T-cell (primary cell): ENCODE results near the gene NAB2. TPM values are rescaled to one million over a fixed set of nuclear protein-coding genes. Genes with fewer than 3 reads are reported as not detected.

Experiments used
- ATAC-seq, 4 experiments: fragments of 200-7000 bp in 3 of 4; fragments of 150-1000 bp in 1 of 4; cut with Tn5 transposase; replicated peaks in 1 of 4; 1 replicate in 3 of 4; 2 replicates in 1 of 4; pipeline ENCODE4 v1.10.0; 2021; ENCODE audit warnings: moderate library complexity in 3 of 4, mild to moderate bottlenecking in 2 of 4, moderate number of reproducible peaks in 1 of 4
- CTCF ChIA-PET, 2 donors: fragments of 300-600 bp; sonication (Branson Sonifier 250); formaldehyde crosslinking; loops; one replicate each; lab custom pipeline; 2022; ENCODE audit warnings: antibody characterized with exemption in 2 of 2; lab: Charles Lee
- POLR2A ChIA-PET, 2 donors: fragments of 300-600 bp; sonication (Branson Sonifier 250); formaldehyde crosslinking; loops; one replicate each; lab custom pipeline; 2022; ENCODE audit warnings: antibody characterized with exemption in 2 of 2; lab: Charles Lee
- DNase-seq, 35 experiments: peaks; one replicate each; pipeline versions ENCODE4 v3.0.0 to v3.0.0-alpha.2; 2013 to 2023
- H3K27ac ChIP-seq: one replicate; pipeline ENCODE4 v1.5.1; 2013; ENCODE audit warnings: low read length
- H3K27me3 ChIP-seq, 2 experiments: replicated peaks in 1 of 2; 1 replicate in 1 of 2; 2 replicates in 1 of 2; pipeline versions ENCODE4 v1.6.1 to v1.7.0; 2013; ENCODE audit warnings: low read length in 1 of 2, mixed read lengths in 1 of 2; ENCODE audit not compliant: control insufficient read depth in 2 of 2, insufficient read depth in 2 of 2; ENCODE audit errors: extremely low read depth in 1 of 2
- H3K36me3 ChIP-seq, 2 donors: 1 replicate in 1 of 2; 2 replicates in 1 of 2; pipeline versions ENCODE4 v1.6.1 to v1.7.0; 2013; ENCODE audit warnings: low read length in 1 of 2; ENCODE audit not compliant: control insufficient read depth in 2 of 2, insufficient read depth in 1 of 2; ENCODE audit errors: extremely low read depth in 1 of 2
- H3K4me1 ChIP-seq, 2 experiments: 1 replicate in 1 of 2; 2 replicates in 1 of 2; pipeline versions ENCODE4 v1.6.1 to v1.7.0; 2013; ENCODE audit warnings: low read length in 2 of 2, mixed read lengths in 1 of 2; ENCODE audit not compliant: insufficient read depth in 2 of 2, control insufficient read depth in 1 of 2; ENCODE audit errors: extremely low read depth in 1 of 2
- H3K4me3 ChIP-seq, 2 donors: 1 replicate in 1 of 2; 2 replicates in 1 of 2; pipeline versions ENCODE4 v1.5.1 to v1.7.0; 2013; ENCODE audit warnings: mild to moderate bottlenecking in 2 of 2, low read length in 1 of 2, moderate library complexity in 1 of 2; ENCODE audit not compliant: control insufficient read depth in 1 of 2; ENCODE audit errors: extremely low read depth in 1 of 2
- H3K9me3 ChIP-seq: 2 replicates; pipeline ENCODE4 v1.7.0; 2013
- H3K27ac Mint-ChIP-seq, 2 donors: one replicate each; pipeline ENCODE4 v1.8.0; 2020 to 2021; ENCODE audit warnings: mild to moderate bottlenecking in 2 of 2, mixed read lengths in 2 of 2
- H3K27me3 Mint-ChIP-seq, 2 donors: one replicate each; pipeline ENCODE4 v1.8.0; 2021 to 2022; ENCODE audit warnings: mixed read lengths in 2 of 2
- H3K36me3 Mint-ChIP-seq: one replicate; pipeline ENCODE4 v1.8.0; 2021; ENCODE audit warnings: mixed read lengths
- H3K4me1 Mint-ChIP-seq, 3 donors: one replicate each; pipeline ENCODE4 v1.8.0; 2020 to 2022; ENCODE audit warnings: mixed read lengths in 3 of 3, mild to moderate bottlenecking in 1 of 3
- H3K4me3 Mint-ChIP-seq, 3 donors: one replicate each; pipeline ENCODE4 v1.8.0; 2020 to 2022; ENCODE audit warnings: mild to moderate bottlenecking in 3 of 3, mixed read lengths in 3 of 3, moderate library complexity in 3 of 3
- H3K9me3 Mint-ChIP-seq, 3 donors: one replicate each; pipeline ENCODE4 v1.8.0; 2020 to 2022; ENCODE audit warnings: mixed read lengths in 3 of 3
- WGBS: methylation state at CpG from one replicate; pipeline ENCODE4 v1.1.5; 2013; ENCODE audit warnings: missing lambda C conversion rate; ENCODE audit not compliant: insufficient coverage; 5-methylcytosine and 5-hydroxymethylcytosine counted together
- total RNA-seq, 35 experiments: library from RNA in 6 of 35; stranded (reverse) in 6 of 35; fragments of 120-200 nt in 1 of 35; gene quantifications; one replicate each; pipeline versions ENCODE4 v1.2.1 to v1.2.4 and lab custom pipeline; 2013 to 2026

The NAB2 gene
- total RNA-seq, 5 donors from 2014 or later (not counting 1 experiment from before 2014, with no cell fraction given), result 4.2 to 21.6 (median 16.9) TPM

GRCh38 chr12:57058454-57058853 lies 30.5 kb upstream of the NAB2 start:
- no peak overlapping the region for H3K27ac ChIP-seq
- no peaks in the 10 kb centered on the region for H3K27me3 ChIP-seq
- H3K9me3 ChIP-seq, result no peaks in the 10 kb centered on the region
- H3K36me3 ChIP-seq, result peaks cover 3 to 26% of the 10 kb centered on the region in 2 donors
- H3K4me1 Mint-ChIP-seq, result peaks cover 6 to 11% (median 9%) of the 10 kb centered on the region in 3 donors
- ChIA-PET CTCF (interaction anchor here in 1 of 2 donors (1.2 to 1.4 kb wide), 2 partner anchors 47 to 184 kb away, joined by 3 to 4 read pairs; no protein-coding TSS in a partner anchor), POLR2A (no interaction called here)
- peaks cover 4 to 6% of the 10 kb centered on the region in 2 experiments for H3K4me1 ChIP-seq
- H3K4me3 ChIP-seq, result no peak overlapping the region
- 100% methylated on average over 1 of the region's 1 CpG for WGBS
- H3K27ac Mint-ChIP-seq, result peak overlapping the region; percentile 7 to 30
- H3K4me3 Mint-ChIP-seq, result no peak overlapping the region
- ATAC-seq, result no peak
- H3K9me3 Mint-ChIP-seq, result no peaks in the 10 kb centered on the region
- no peak for DNase-seq
- no peaks in the 10 kb centered on the region for H3K27me3 Mint-ChIP-seq
- H3K36me3 Mint-ChIP-seq, result peaks cover 20% of the 10 kb centered on the region

- ATAC-seq, result peak; percentile 84 to 99 (median 88)
- Mint-ChIP-seq H3K27me3 (no peaks in the 10 kb centered on the region), H3K4me1 (peaks cover 18 to 31% (median 29%) of the 10 kb centered on the region in 3 donors), H3K4me3 (peak overlapping the region; percentile 72 to 76 (median 75)), H3K27ac (peak overlapping the region; percentile 96 to 97), H3K9me3 (no peaks in the 10 kb centered on the region), H3K36me3 (peaks cover 19% of the 10 kb centered on the region)
- peak overlapping the region in 1 of 2 donors; percentile 26 for H3K4me3 ChIP-seq
- peak overlapping the region; percentile 91 for H3K27ac ChIP-seq
- WGBS, result no CpG with 5 or more reads among the region's 5 CpGs
- H3K4me1 ChIP-seq, result peaks cover 4 to 13% of the 10 kb centered on the region in 2 experiments
- peaks cover 0 to 7% of the 10 kb centered on the region in 2 donors for H3K36me3 ChIP-seq
- DNase-seq, result peak in 32 of 35 experiments; percentile 17 to 91 (median 61)
- no peaks in the 10 kb centered on the region for H3K9me3 ChIP-seq
- no peaks in the 10 kb centered on the region for H3K27me3 ChIP-seq
- POLR2A ChIA-PET, result interaction anchor here in 1 of 2 donors (1.0 kb wide), 1 partner anchor 48 kb away, joined by 3 read pairs; no protein-coding TSS in a partner anchor
- CTCF ChIA-PET, result interaction anchor here (0.7 to 4.3 kb wide), 4 partner anchors 48 to 100 kb away, joined by 3 to 42 read pairs (median 12); partner anchors contain the start of genes STAT6 (in 2 of the 2) and ZBTB39 (in 1 of the 2)
These were observed 24.8 kb upstream of the NAB2 start for GRCh38 chr12:57063991-57064685.

GRCh38 chr12:57066245-57066644 lies 22.7 kb upstream of the NAB2 start:
- H3K4me3 Mint-ChIP-seq, result no peak overlapping the region
- H3K36me3 ChIP-seq, result peaks cover 0 to 11% of the 10 kb centered on the region in 2 donors
- H3K27me3 ChIP-seq, result no peaks in the 10 kb centered on the region
- CTCF ChIA-PET, result interaction anchor here (0.5 to 1.7 kb wide), 5 partner anchors 7 to 61 kb away, joined by 3 to 12 read pairs (median 6); partner anchors contain the start of gene STAT6 (in 1 of the 2)
- H3K27ac ChIP-seq, result no peak overlapping the region
- peaks cover 22% of the 10 kb centered on the region for H3K36me3 Mint-ChIP-seq
- no peaks in the 10 kb centered on the region for H3K9me3 Mint-ChIP-seq
- H3K4me3 ChIP-seq, result no peak overlapping the region
- DNase-seq, result no peak
- H3K4me1 Mint-ChIP-seq, result peaks cover 30 to 39% (median 36%) of the 10 kb centered on the region in 3 donors
- H3K27ac Mint-ChIP-seq, result peak overlapping the region; percentile 44 to 80
- H3K9me3 ChIP-seq, result no peaks in the 10 kb centered on the region
- POLR2A ChIA-PET, result no interaction called here
- no peak for ATAC-seq
- no CpG with 5 or more reads among the region's 2 CpGs for WGBS
- no peaks in the 10 kb centered on the region for H3K27me3 Mint-ChIP-seq
- peaks cover 9 to 22% of the 10 kb centered on the region in 2 experiments for H3K4me1 ChIP-seq

GRCh38 chr12:57069523-57069922 lies 19.4 kb upstream of the NAB2 start:
- H3K4me3 Mint-ChIP-seq, result peak overlapping the region in 1 of 3 donors; percentile 6
- H3K9me3 Mint-ChIP-seq, result no peaks in the 10 kb centered on the region
- Histone ChIP-seq H3K9me3 (no peaks in the 10 kb centered on the region), H3K27me3 (no peaks in the 10 kb centered on the region), H3K4me1 (peaks cover 5 to 12% of the 10 kb centered on the region in 2 experiments), H3K4me3 (no peak overlapping the region), H3K27ac (peak overlapping the region; percentile 54), H3K36me3 (peaks cover 0 to 20% of the 10 kb centered on the region in 2 donors)
- peak overlapping the region; percentile 85 to 92 for H3K27ac Mint-ChIP-seq
- H3K4me1 Mint-ChIP-seq, result peaks cover 17 to 31% (median 26%) of the 10 kb centered on the region in 3 donors
- ATAC-seq (peak; percentile 98 to 100 (median 99)), DNase-seq (peak in 30 of 35 experiments; percentile 30 to 88 (median 55))
- ChIA-PET CTCF (interaction anchor here (0.6 to 6.9 kb wide), 27 partner anchors 9 to 591 kb away, joined by 3 to 201 read pairs (median 5); partner anchors contain the start of genes STAT6 (in 2 of the 2), LRP1 (in 1 of the 2) and NEMP1 (in 1 of the 2)), POLR2A (interaction anchor here (0.6 to 2.0 kb wide), 5 partner anchors 8 to 43 kb away, joined by 3 to 9 read pairs (median 3); partner anchors contain the start of gene STAT6 (in 1 of the 2))
- 25% methylated on average over 2 of the region's 3 CpGs for WGBS
- no peaks in the 10 kb centered on the region for H3K27me3 Mint-ChIP-seq
- H3K36me3 Mint-ChIP-seq, result peaks cover 31% of the 10 kb centered on the region

- no peak overlapping the region for H3K27ac ChIP-seq
- WGBS, result 100% methylated on average over 1 of the region's 2 CpGs
- peaks cover 0 to 20% of the 10 kb centered on the region in 2 donors for H3K36me3 ChIP-seq
- ChIA-PET CTCF (interaction anchor here (0.9 to 6.9 kb wide), 4 partner anchors 10 to 39 kb away, joined by 3 to 201 read pairs (median 6); partner anchors contain the start of gene STAT6 (in 2 of the 2)), POLR2A (interaction anchor here in 1 of 2 donors (0.7 kb wide), 2 partner anchors 31 to 188 kb away, joined by 4 to 5 read pairs; no protein-coding TSS in a partner anchor)
- Mint-ChIP-seq H3K4me1 (peaks cover 16 to 30% (median 25%) of the 10 kb centered on the region in 3 donors), H3K9me3 (no peaks in the 10 kb centered on the region), H3K36me3 (peaks cover 27% of the 10 kb centered on the region), H3K27ac (peak overlapping the region; percentile 58 to 60), H3K4me3 (no peak overlapping the region), H3K27me3 (no peaks in the 10 kb centered on the region)
- DNase-seq (no peak), ATAC-seq (no peak)
- H3K27me3 ChIP-seq, result no peaks in the 10 kb centered on the region
- H3K9me3 ChIP-seq, result no peaks in the 10 kb centered on the region
- peaks cover 10 to 11% of the 10 kb centered on the region in 2 experiments for H3K4me1 ChIP-seq
- no peak overlapping the region for H3K4me3 ChIP-seq
These were observed 16.3 kb upstream of the NAB2 start for GRCh38 chr12:57072661-57073060.
